Lower lobe of right lung (tissue), 2 donors: ENCODE measurements around the gene XYLT1. TPM values are rescaled to one million over a fixed set of nuclear protein-coding genes. Genes with fewer than 3 reads are reported as not detected.

ENCODE experiments used
- ATAC-seq, 2 donors: fragments of 200-7000 bp; cut with Tn5 transposase; one replicate each; pipeline ENCODE4 v1.9.1; 2020 to 2022; ENCODE audit warnings: mild to moderate bottlenecking in 2 of 2, moderate library complexity in 2 of 2
- DNase-seq: peaks from one replicate; pipeline ENCODE4 v3.0.0-alpha.2; 2020
- H3K27ac ChIP-seq: fragments of 200-600 bp; one replicate; pipeline ENCODE4 v1.8.0; 2022
- H3K27me3 ChIP-seq: fragments of 200-600 bp; one replicate; pipeline ENCODE4 v1.8.0; 2022; ENCODE audit warnings: low read depth
- H3K36me3 ChIP-seq: fragments of 200-600 bp; one replicate; pipeline ENCODE4 v1.8.0; 2022; ENCODE audit warnings: mild to moderate bottlenecking
- H3K4me1 ChIP-seq: fragments of 200-600 bp; one replicate; pipeline ENCODE4 v1.8.0; 2022
- H3K4me3 ChIP-seq: fragments of 200-600 bp; one replicate; pipeline ENCODE4 v1.8.0; 2022; ENCODE audit warnings: mild to moderate bottlenecking
- H3K9me3 ChIP-seq: fragments of 200-600 bp; one replicate; pipeline ENCODE4 v1.8.0; 2022
- intact Hi-C: fragments of 100-400 bp; cut with DNase I; formaldehyde crosslinking; loops from one replicate; pipeline ENCODE4 v1.11.0; 2022
- total RNA-seq: library from RNA; stranded (reverse); fragmentation: NEBNext Ultra II Directional; extraction: Animal tissue kit (Norgen Biotek cat#: 25700); gene quantifications from one replicate; pipeline ENCODE4 v1.2.1, GENCODE V29; 2021
- TF ChIP-seq, protein P1 (sequence below): fragments of 200-600 bp; IDR thresholded peaks from one replicate; pipeline ENCODE4 v1.8.0; 2022; ENCODE audit warnings: antibody characterized with exemption, mild to moderate bottlenecking
- donor health status: DM: no; HTN: yes; CAD: no; lungs with severe emphysema.

The XYLT1 gene
- total RNA-seq, 1 donor from 2014 or later, result 9.0 TPM

DNA sequence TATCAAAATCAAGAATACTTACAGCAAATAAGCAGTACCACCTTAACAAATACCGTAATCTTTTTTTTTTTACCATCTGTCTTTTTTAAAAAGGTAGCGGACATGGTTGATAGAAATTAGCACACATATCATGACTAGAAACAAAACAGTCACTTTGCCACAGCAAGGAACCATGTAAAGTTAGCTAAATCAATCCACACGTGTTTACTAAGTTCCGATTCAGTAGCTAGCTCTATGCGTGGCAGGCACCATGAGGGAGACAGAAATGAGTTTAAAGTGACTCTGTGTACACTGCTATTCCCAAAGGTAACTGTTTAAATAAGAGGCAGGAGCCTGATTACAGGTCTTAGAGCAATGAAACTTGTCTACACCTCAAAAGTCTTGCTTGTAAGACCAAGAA lies 108.6 kb downstream of the XYLT1 start:
- no peaks in the 10 kb centered on the region for H3K36me3 ChIP-seq
- peaks cover 67% of the 10 kb centered on the region for H3K4me1 ChIP-seq
- H3K27me3 ChIP-seq, result no peaks in the 10 kb centered on the region
- ATAC-seq, result no peak
- TF ChIP-seq, protein P1, sequence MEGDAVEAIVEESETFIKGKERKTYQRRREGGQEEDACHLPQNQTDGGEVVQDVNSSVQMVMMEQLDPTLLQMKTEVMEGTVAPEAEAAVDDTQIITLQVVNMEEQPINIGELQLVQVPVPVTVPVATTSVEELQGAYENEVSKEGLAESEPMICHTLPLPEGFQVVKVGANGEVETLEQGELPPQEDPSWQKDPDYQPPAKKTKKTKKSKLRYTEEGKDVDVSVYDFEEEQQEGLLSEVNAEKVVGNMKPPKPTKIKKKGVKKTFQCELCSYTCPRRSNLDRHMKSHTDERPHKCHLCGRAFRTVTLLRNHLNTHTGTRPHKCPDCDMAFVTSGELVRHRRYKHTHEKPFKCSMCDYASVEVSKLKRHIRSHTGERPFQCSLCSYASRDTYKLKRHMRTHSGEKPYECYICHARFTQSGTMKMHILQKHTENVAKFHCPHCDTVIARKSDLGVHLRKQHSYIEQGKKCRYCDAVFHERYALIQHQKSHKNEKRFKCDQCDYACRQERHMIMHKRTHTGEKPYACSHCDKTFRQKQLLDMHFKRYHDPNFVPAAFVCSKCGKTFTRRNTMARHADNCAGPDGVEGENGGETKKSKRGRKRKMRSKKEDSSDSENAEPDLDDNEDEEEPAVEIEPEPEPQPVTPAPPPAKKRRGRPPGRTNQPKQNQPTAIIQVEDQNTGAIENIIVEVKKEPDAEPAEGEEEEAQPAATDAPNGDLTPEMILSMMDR, result no peak
- DNase-seq, result no peak
- H3K27ac ChIP-seq, result no peak overlapping the region
- intact Hi-C loops, result no loop called here
- H3K9me3 ChIP-seq, result no peaks in the 10 kb centered on the region
- no peak overlapping the region for H3K4me3 ChIP-seq

- no peak for DNase-seq
- no peaks in the 10 kb centered on the region for H3K27me3 ChIP-seq
- H3K36me3 ChIP-seq, result no peaks in the 10 kb centered on the region
- peaks cover 61% of the 10 kb centered on the region for H3K4me1 ChIP-seq
- intact Hi-C loops, result no loop called here
- H3K4me3 ChIP-seq, result no peak overlapping the region
- ATAC-seq, result peak; percentile 50 to 79
- TF ChIP-seq, protein P1, result no peak
- no peak overlapping the region for H3K27ac ChIP-seq
- H3K9me3 ChIP-seq, result no peaks in the 10 kb centered on the region
These were observed 110.1 kb downstream of the XYLT1 start for GRCh38 chr16:17360693-17361122.

DNA sequence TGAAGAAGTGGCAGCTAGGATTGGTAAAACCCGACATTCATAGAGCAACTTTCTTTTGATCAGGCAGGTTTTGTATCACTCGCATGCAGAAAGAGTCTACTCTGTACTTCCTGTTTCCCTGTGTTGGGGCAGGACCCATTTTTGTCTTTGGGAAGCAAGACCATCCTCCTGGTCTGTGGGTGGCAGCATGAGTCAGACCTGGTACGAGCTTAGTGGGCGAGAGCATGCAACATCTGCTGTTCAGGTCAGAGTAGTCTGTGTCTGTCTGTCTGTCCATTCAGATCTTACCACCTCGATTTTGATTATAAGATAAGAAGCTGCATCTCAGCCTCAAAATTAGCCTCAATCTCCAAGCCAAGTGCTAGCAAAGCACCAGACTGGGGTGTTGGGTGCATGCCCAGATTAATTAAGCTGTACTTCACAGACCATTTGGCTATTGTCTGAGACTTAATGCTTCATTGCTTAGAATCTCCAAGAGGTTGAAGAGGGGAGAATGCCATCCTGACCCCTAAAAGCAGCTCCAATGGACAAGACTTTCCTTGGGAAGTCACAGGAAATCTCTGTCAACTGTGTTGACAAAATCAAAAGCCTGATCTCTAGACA lies 110.9 kb downstream of the XYLT1 start:
- ATAC-seq, result peak; percentile 66 to 68
- TF ChIP-seq, protein P1, result no peak
- intact Hi-C loops, result no loop called here
- H3K27ac ChIP-seq, result no peak overlapping the region
- no peaks in the 10 kb centered on the region for H3K9me3 ChIP-seq
- H3K4me1 ChIP-seq, result peaks cover 53% of the 10 kb centered on the region
- H3K36me3 ChIP-seq, result no peaks in the 10 kb centered on the region
- no peak for DNase-seq
- H3K4me3 ChIP-seq, result no peak overlapping the region
- no peaks in the 10 kb centered on the region for H3K27me3 ChIP-seq

- no peak overlapping the region for H3K4me3 ChIP-seq
- H3K27ac ChIP-seq, result no peak overlapping the region
- DNase-seq (no peak), ATAC-seq (no peak)
- TF ChIP-seq, protein P1, result no peak
- intact Hi-C loops, result no loop called here
- no peaks in the 10 kb centered on the region for H3K9me3 ChIP-seq
- peaks cover 56% of the 10 kb centered on the region for H3K4me1 ChIP-seq
- H3K27me3 ChIP-seq, result no peaks in the 10 kb centered on the region
- H3K36me3 ChIP-seq, result no peaks in the 10 kb centered on the region
These were observed 111.9 kb downstream of the XYLT1 start for GRCh38 chr16:17358846-17359245.

DNA sequence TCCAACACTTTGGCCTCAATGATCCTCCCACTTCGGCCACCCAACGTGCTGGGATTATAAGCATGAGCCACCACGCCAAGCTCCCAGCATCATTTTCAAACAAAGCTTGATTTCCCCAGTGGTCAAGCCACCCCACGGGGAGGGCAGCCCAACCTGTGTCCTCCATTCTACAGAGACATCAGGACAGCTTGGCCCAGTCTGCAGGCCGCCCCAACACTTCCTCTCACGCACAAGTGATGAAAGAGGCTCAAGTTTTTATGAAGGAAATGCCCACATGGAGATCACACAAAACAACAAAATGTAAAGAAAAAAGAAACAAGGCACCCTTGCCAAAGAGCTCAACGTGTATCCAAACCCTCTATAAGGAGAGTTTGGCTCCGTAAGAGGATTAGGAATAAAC lies 112.4 kb downstream of the XYLT1 start:
- Histone ChIP-seq H3K9me3 (no peaks in the 10 kb centered on the region), H3K4me3 (no peak overlapping the region), H3K27ac (no peak overlapping the region), H3K4me1 (peaks cover 57% of the 10 kb centered on the region), H3K36me3 (no peaks in the 10 kb centered on the region), H3K27me3 (no peaks in the 10 kb centered on the region)
- peak; percentile 58 for DNase-seq
- intact Hi-C loops, result no loop called here
- TF ChIP-seq, protein P1, result no peak
- no peak for ATAC-seq
